ENCODE results near the gene CTIF.

The CTIF gene

GRCh38 chr18:48662011-48662661, 123.3 kb downstream of the CTIF start:
- DNase-seq (ENCODE audit: low read depth in 1 of 2, low spot score in 1 of 2): no peak

GRCh38 chr18:48663096-48663930, 124.5 kb downstream of the CTIF start:
- DNase-seq (ENCODE audit: low read depth in 1 of 2, low spot score in 1 of 2): no peak

GRCh38 chr18:48663931-48664847, 125.4 kb downstream of the CTIF start:
- peak in 1 of 2 donors; percentile 41 for DNase-seq (ENCODE audit: low read depth in 1 of 2, low spot score in 1 of 2)

GRCh38 chr18:48665654-48666053, 126.8 kb downstream of the CTIF start:
- DNase-seq (ENCODE audit: low read depth in 1 of 2, low spot score in 1 of 2): no peak

- DNase-seq (ENCODE audit: low read depth in 1 of 2, low spot score in 1 of 2): no peak
These were observed 127.8 kb downstream of the CTIF start for GRCh38 chr18:48666613-48667012.

GRCh38 chr18:48667276-48668254, 128.7 kb downstream of the CTIF start:
- no peak for DNase-seq (ENCODE audit: low read depth in 1 of 2, low spot score in 1 of 2)

GRCh38 chr18:48668466-48669179, 129.8 kb downstream of the CTIF start:
- DNase-seq (ENCODE audit: low read depth in 1 of 2, low spot score in 1 of 2): no peak

- DNase-seq (ENCODE audit: low read depth in 1 of 2, low spot score in 1 of 2): no peak
These were observed 130.4 kb downstream of the CTIF start for GRCh38 chr18:48669180-48669675.

GRCh38 chr18:48669991-48670750, 131.3 kb downstream of the CTIF start:
- no peak for DNase-seq (ENCODE audit: low read depth in 1 of 2, low spot score in 1 of 2)

- DNase-seq (ENCODE audit: low read depth in 1 of 2, low spot score in 1 of 2): no peak
These were observed 132.1 kb downstream of the CTIF start for GRCh38 chr18:48670751-48671560.

GRCh38 chr18:48671561-48671945, 132.7 kb downstream of the CTIF start:
- no peak for DNase-seq (ENCODE audit: low read depth in 1 of 2, low spot score in 1 of 2)

- DNase-seq (ENCODE audit: low read depth in 1 of 2, low spot score in 1 of 2): no peak
These were observed 134.0 kb downstream of the CTIF start for GRCh38 chr18:48672671-48673340.

- no peak for DNase-seq (ENCODE audit: low read depth in 1 of 2, low spot score in 1 of 2)
These were observed 134.6 kb downstream of the CTIF start for GRCh38 chr18:48673456-48673852.

GRCh38 chr18:48673853-48674721, 135.3 kb downstream of the CTIF start:
- DNase-seq (ENCODE audit: low read depth in 1 of 2, low spot score in 1 of 2): no peak

GRCh38 chr18:48674758-48675351, 136.0 kb downstream of the CTIF start:
- DNase-seq (ENCODE audit: low read depth in 1 of 2, low spot score in 1 of 2): no peak

GRCh38 chr18:48675352-48675761, 136.5 kb downstream of the CTIF start:
- DNase-seq (ENCODE audit: low read depth in 1 of 2, low spot score in 1 of 2): peak; percentile 63 to 73
